ENCODE data around the gene CFL1. TPM values are rescaled to one million over a fixed set of nuclear protein-coding genes. Genes with fewer than 3 reads are reported as not detected.

Gene CFL1
- total and polyA plus RNA-seq, 10 of the 15 experiments (the other 5 are each of a cell fraction or from before 2014, with no cell fraction given): 164 to 2,994 (median 1,500) TPM

DNA sequence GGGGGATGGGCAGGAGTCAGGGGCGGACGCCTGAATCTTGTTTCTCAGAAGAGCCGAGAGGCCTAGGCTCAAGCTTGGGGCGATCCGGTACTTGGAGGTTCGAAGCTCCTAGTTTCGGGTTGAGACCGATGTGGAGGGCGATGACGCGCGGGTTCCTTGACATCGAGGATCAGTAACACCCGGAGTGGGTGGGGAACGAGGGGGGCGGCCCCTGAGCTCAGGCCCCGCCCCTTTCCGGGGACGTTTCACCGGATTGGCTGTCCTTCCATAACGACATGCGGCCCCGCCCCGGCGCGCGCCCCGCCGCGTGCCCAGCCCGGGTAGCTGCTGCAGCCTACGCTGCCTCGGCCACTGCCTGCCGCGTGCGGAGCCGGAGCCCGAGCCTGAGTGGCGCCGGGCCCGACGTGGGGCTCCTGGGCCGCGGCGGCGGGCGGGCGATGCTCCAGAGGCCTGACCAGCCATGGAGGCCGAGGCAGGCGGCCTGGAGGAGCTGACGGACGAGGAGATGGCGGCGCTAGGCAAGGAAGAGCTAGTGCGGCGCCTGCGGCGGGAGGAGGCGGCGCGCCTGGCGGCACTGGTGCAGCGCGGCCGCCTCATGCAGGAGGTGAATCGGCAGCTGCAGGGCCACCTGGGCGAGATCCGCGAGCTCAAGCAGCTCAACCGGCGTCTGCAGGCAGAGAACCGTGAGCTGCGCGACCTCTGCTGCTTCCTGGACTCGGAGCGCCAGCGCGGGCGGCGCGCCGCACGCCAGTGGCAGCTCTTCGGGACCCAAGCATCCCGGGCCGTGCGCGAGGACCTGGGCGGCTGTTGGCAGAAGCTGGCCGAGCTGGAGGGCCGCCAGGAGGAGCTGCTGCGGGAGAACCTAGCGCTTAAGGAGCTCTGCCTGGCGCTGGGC, 32.6 kb upstream of the CFL1 start, which contains the start of gene CCDC85B (continued):
- TF ChIP-seq PRDM15 (CRISPR knock-in tag; IDR thresholded peaks at IDR 0.05): peak; percentile 33; the same call in 1 of the 2 replicates
- no peak for TF ChIP-seq CHD4 (IDR thresholded peaks at IDR 0.05)
- TF ChIP-seq TARDBP (IDR thresholded peaks at IDR 0.05; ENCODE audit: borderline replicate concordance): no peak
- no peak for TF ChIP-seq STAT1 (conservative IDR thresholded peaks at IDR 0.05)
- TF ChIP-seq, protein P1, sequence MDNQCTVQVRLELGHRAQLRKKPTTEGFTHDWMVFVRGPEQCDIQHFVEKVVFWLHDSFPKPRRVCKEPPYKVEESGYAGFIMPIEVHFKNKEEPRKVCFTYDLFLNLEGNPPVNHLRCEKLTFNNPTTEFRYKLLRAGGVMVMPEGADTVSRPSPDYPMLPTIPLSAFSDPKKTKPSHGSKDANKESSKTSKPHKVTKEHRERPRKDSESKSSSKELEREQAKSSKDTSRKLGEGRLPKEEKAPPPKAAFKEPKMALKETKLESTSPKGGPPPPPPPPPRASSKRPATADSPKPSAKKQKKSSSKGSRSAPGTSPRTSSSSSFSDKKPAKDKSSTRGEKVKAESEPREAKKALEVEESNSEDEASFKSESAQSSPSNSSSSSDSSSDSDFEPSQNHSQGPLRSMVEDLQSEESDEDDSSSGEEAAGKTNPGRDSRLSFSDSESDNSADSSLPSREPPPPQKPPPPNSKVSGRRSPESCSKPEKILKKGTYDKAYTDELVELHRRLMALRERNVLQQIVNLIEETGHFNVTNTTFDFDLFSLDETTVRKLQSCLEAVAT (IDR thresholded peaks at IDR 0.05): peak; percentile 82
- TF ChIP-seq, protein P2, sequence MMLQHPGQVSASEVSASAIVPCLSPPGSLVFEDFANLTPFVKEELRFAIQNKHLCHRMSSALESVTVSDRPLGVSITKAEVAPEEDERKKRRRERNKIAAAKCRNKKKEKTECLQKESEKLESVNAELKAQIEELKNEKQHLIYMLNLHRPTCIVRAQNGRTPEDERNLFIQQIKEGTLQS (IDR thresholded peaks at IDR 0.05; ENCODE audit: borderline replicate concordance, extremely low read depth, low read depth, low read length): no peak
- peak; percentile 67; the same call in 1 of the 2 replicates for TF ChIP-seq YY1 (IDR thresholded peaks at IDR 0.05; ENCODE audit: low read depth, low read length)
- TF ChIP-seq SMC3 (IDR thresholded peaks at IDR 0.05; ENCODE audit: borderline replicate concordance, low read length): no peak
- TF ChIP-seq, protein P3, sequence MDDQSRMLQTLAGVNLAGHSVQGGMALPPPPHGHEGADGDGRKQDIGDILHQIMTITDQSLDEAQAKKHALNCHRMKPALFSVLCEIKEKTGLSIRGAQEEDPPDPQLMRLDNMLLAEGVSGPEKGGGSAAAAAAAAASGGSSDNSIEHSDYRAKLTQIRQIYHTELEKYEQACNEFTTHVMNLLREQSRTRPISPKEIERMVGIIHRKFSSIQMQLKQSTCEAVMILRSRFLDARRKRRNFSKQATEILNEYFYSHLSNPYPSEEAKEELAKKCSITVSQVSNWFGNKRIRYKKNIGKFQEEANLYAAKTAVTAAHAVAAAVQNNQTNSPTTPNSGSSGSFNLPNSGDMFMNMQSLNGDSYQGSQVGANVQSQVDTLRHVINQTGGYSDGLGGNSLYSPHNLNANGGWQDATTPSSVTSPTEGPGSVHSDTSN (IDR thresholded peaks at IDR 0.05; ENCODE audit: insufficient replicate concordance, low read depth, low read length): peak; percentile 2
- TF ChIP-seq PML (IDR thresholded peaks at IDR 0.05; ENCODE audit: low read length): no peak
- peak; percentile 85 for TF ChIP-seq MXI1 (IDR thresholded peaks at IDR 0.05; ENCODE audit: low read depth, low read length)
- peak; percentile 49; the same call in 1 of the 2 replicates for TF ChIP-seq NR2F1 (conservative IDR thresholded peaks at IDR 0.05)
- TF ChIP-seq RUNX3 (IDR thresholded peaks at IDR 0.05; ENCODE audit: low read length): no peak
- TF ChIP-seq, protein P4, sequence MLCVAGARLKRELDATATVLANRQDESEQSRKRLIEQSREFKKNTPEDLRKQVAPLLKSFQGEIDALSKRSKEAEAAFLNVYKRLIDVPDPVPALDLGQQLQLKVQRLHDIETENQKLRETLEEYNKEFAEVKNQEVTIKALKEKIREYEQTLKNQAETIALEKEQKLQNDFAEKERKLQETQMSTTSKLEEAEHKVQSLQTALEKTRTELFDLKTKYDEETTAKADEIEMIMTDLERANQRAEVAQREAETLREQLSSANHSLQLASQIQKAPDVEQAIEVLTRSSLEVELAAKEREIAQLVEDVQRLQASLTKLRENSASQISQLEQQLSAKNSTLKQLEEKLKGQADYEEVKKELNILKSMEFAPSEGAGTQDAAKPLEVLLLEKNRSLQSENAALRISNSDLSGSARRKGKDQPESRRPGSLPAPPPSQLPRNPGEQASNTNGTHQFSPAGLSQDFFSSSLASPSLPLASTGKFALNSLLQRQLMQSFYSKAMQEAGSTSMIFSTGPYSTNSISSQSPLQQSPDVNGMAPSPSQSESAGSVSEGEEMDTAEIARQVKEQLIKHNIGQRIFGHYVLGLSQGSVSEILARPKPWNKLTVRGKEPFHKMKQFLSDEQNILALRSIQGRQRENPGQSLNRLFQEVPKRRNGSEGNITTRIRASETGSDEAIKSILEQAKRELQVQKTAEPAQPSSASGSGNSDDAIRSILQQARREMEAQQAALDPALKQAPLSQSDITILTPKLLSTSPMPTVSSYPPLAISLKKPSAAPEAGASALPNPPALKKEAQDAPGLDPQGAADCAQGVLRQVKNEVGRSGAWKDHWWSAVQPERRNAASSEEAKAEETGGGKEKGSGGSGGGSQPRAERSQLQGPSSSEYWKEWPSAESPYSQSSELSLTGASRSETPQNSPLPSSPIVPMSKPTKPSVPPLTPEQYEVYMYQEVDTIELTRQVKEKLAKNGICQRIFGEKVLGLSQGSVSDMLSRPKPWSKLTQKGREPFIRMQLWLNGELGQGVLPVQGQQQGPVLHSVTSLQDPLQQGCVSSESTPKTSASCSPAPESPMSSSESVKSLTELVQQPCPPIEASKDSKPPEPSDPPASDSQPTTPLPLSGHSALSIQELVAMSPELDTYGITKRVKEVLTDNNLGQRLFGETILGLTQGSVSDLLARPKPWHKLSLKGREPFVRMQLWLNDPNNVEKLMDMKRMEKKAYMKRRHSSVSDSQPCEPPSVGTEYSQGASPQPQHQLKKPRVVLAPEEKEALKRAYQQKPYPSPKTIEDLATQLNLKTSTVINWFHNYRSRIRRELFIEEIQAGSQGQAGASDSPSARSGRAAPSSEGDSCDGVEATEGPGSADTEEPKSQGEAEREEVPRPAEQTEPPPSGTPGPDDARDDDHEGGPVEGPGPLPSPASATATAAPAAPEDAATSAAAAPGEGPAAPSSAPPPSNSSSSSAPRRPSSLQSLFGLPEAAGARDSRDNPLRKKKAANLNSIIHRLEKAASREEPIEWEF (IDR thresholded peaks at IDR 0.05; ENCODE audit: insufficient replicate concordance, low read depth, low read length): no peak
- no peak for TF ChIP-seq SMAD1 (IDR thresholded peaks at IDR 0.05; ENCODE audit: low read depth, partially characterized antibody)
- no peak for TF ChIP-seq RAD21 (IDR thresholded peaks at IDR 0.05; ENCODE audit: insufficient read depth, low read depth, low read length)
- no peak for TF ChIP-seq TCF7 (IDR thresholded peaks at IDR 0.05; ENCODE audit: borderline replicate concordance)

All from GM12878 (cell line).